NCI-H1930 (cell line): ENCODE data around the gene CNTFR.

Experiments
- DNase-seq, 2 experiments: peaks; one replicate each; lab custom pipeline; 2025; lab: John Stamatoyannopoulos, UW

CNTFR gene

GRCh38 chr9:34522971-34523797 lies 66.3 kb downstream of the CNTFR start, which contains the start of gene ENHO:
ENHO (minus strand) TSS chr9:34522990; CDS start chr9:34521695, 1,295 bp downstream.
- DNase-seq, result peak; percentile 90 to 95

DNA sequence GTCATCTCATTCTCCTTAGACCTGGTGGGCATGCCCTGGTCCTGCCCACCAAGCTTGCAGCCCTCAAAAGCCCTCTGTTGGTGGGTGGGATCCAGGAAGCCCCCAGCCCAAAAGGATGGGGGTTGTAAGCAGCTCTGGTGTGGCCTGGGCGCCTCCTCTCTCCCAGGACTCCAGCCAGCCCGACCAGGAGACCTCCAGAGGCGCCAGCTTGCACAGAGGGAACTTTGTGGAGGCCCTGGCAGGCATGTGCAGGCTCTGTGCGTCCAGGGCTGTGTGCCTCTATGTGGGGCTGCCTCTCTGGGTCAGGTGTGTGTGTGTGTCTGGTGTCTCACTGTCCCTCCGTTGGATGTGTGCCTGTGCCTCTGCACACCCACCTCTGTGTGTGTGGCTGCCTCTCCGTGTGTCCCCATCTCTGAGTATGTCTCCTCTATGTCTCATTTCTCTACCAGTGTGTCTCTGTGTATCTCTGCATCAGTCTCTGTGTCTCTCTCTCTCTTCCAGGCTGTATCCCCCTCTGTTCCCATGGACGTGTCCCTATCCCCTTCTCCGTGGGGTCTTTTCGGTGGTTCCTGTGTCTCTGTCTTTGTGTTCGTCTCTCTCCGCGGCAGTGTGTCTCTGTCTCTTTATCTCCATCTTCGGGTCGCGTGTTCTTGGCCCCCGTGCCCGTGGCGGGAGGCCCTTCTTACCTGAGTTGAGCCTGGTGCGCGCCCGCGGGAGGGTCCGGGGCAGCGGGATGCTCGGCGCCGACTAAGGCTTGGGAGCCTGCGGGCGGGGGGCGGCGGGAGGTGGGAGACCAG lies 67.2 kb downstream of the CNTFR start:
- DNase-seq, result no peak

DNA sequence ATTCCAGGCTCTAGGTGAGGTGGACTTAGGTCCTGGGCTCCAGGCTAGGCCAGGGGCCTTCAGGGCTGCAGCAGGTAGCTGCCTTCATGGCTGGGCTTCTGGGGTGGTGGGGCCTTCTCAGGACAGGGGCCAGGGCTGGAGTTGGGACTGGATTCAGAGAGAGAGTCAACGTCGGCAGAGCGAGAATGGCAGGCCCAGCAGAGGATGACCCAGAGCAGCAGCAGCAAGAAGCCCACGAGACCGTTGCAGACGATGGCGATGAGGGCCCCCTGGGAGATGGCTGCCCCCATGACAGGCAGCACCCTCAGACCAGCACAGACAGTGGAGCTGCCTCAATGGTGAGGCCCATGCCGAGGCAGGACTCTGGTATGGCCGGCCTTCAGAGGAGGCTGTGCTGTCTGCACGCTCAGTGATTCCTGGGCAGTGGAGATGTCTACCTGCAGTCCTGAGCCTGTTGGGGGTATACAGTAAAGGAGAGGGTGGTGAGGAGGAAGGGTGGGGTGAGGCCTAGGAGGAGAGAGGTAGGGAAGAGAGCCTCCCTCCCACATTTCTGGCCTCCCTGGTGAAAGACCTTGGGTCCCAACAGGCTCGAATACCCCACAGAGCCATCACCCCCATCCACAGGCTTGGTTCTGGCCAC lies 68.0 kb downstream of the CNTFR start:
- no peak for DNase-seq

DNA sequence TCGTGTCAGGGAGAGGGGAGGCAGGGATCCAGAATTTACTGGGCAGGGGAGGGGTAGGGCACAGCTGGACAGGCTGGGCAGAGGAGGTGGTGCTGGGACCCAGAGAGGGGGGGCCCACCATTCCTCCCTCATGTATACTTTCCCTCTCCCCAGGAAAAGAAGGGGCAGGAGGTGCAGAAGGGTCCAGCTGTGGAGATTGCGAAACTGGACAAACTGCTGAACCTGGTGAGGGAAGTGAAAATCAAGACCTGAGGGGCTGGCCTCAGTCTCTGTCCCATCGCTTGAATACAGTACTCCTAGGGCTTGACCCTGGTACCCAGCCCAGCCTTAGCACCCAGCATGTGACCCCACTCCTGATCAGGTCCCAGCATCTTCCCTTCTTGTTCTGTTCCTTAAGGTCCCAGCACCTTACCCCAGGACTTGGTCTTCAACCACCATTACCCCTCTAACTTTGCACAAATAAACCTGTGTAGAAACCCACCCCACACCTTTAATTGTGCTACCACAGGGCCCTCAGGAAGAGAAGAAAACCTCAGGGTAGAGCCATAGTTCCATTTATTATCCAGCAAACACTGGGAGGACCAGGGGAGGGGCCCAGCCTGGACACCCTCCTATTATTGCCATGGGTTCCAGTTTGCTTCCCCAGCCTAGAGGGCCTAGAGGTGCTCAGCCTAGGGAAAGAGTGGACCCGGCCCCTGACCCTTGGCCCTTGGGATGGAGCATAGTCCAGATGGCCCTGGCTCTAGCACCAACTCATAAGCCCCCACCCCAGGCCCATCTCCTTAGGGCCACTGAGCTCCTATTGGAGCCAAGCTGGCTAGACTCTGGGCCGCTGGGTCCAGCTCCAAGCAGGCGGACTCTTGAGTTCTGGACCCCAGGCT lies 68.8 kb downstream of the CNTFR start:
- DNase-seq, result no peak

- no peak for DNase-seq
Observed at GRCh38 chr9:34520096-34520495, 69.4 kb downstream of the CNTFR start.

GRCh38 chr9:34519321-34520020 lies 70.1 kb downstream of the CNTFR start:
- DNase-seq, result no peak

DNA sequence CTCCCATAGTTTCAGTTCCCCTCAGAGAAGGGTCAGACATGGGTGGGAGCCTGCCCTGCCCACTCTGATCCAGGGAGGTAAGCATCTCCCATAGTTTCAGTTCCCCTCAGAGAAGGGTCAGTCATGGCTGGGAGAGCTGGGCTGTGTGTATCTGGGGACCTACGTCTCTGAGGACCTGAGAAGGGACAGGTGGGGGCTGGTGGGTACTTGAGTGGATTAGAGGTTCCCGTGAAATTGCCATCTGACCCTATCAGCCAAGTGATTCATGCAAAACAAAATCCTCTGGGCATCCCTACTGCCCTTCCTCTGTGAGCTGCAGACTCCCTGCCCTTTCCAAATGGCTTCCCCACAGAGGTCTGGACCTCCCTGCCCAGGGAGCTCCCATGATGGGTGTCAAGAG lies 70.6 kb downstream of the CNTFR start:
- DNase-seq, result no peak

GRCh38 chr9:34518110-34518616 lies 71.4 kb downstream of the CNTFR start:
- no peak for DNase-seq

DNA sequence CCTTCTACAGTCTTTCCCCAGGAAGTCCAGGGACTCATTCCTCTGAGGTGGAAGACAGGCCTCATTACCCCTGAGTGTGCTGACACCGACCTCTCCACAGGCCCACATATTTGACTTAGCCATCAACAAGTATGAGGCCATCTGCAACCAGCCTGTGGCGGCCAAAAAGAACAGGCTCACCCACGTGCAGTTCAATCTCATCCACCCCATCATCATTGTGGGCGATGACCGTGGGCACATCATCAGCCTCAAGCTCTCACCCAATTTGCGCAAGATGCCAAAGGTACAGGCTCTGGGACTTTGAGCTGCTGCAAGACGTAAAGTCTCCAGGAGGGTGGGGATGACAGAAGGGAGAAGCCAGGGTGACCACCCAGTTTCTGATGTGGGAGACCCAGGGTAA lies 72.3 kb downstream of the CNTFR start:
- DNase-seq, result no peak

GRCh38 chr9:34515959-34516358 lies 73.6 kb downstream of the CNTFR start:
- DNase-seq, result no peak

- DNase-seq, result no peak
Observed at GRCh38 chr9:34514816-34515215, 74.7 kb downstream of the CNTFR start.

DNA sequence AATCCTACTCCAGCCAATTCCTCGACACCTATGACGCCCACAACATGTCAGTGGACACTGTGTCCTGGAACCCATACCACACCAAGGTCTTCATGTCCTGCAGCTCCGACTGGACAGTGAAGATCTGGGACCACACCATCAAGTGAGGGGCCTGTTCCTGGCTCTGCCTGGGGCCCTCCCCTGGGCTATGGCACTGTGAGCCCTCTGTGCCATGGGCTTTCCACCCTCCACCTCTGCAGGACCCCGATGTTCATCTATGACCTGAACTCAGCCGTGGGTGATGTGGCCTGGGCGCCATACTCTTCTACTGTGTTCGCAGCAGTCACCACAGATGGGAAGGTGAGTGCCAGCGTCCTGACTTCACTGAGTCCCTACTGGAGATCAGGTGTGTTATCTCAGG lies 75.1 kb downstream of the CNTFR start:
- no peak for DNase-seq

DNA sequence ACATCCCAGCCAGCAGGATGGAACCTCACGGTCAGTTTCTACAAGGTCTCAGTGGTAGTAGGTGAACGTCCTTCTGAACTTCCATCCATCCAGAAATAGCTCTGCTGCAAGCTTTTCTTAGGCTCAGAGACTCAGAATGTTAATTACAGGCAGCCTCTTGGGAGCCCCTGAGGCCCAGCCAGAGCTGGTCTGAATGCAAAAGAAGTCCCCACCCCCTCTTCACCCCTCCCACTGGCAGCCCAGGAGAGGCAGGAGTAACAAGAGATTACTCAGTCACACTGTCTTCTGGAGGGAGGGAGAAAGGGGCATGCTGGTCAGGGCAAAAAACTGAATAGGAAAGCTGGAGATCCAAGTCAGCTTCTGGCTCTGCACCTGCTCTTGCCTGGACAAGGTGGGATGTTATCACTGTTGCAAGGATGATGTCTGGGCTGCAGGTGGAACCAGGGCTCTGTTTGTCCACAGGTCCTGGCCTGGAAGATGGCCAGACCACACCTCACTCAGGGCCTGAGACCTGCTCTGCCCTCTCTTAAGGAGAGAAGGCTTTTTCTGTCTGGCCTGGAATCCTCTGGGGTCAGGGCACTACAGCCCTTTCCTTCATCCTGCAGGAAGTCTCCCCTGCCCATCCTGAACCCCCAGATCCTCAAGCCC lies 75.8 kb downstream of the CNTFR start:
- no peak for DNase-seq

DNA sequence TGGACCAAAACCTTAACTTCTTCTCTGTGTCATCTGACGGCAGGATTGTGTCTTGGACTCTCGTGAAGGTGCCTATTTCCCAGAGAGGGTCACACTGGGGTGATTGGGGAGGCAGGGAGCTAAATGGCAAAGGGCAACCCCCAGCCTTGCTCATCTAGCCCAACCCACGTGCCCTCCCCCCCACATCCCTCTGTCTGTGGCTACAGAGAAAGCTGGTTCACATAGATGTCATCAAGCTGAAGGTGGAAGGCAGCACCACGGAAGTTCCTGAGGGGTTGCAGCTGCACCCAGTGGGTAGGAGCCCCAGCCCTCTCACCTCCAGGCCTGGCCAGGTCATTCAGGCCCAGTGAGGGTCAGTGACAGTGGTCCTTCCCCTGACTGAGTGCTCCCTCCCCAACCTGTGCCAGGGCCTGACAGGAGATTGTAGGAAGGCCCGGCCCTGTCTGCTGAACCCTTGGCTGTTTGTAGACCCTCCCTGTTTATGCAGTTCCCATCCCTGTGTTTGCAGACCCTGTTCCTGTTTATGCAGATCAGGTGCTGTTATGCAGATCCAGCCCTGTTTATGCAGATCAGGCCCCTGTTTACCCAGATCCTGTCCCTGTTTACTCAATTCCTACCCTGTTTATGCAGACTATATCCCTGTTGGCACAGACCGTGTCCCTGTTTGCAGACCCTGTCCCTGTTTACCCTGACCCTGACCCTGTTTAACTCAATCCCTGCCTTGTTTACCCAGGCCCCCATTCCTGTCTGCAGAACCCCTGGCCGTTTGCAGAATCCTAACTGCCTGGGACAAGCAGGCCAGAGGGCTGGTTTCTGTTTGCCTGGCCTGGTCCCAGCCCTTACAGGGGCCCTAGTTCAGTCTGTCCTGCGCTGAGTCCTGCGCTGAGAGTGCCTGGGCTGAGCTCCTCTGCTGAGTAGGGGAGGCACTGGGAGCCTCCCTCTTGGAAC lies 77.1 kb downstream of the CNTFR start:
- DNase-seq, result no peak

GRCh38 chr9:34510497-34511468 lies 78.7 kb downstream of the CNTFR start:
- no peak for DNase-seq

- no peak for DNase-seq
Observed at GRCh38 chr9:34508951-34509350, 80.6 kb downstream of the CNTFR start.

GRCh38 chr9:34508463-34508862 lies 81.1 kb downstream of the CNTFR start:
- DNase-seq, result no peak

DNA sequence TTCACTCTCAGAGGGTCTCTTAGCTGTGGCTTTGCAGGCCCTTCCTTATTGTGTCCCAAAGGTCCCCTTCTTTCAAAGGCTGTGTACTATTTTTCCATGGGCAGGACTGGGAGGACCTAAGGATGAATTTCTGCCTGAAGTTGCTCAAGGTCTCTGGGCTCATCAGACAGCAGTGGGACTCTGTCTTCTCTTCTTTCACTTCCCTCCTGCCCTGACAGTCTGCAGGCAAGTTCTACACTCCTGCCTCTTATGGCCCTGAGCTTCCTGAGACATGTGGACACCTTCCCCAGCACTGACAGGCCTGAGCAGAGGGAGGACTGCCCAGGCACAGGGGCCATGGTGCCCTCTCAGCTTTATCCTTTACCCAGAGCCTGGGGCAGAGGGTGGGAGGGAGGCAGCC lies 81.6 kb downstream of the CNTFR start:
- no peak for DNase-seq
